Measurements from ENCODE around the gene ADAMTS13.

ADAMTS13 gene

DNA sequence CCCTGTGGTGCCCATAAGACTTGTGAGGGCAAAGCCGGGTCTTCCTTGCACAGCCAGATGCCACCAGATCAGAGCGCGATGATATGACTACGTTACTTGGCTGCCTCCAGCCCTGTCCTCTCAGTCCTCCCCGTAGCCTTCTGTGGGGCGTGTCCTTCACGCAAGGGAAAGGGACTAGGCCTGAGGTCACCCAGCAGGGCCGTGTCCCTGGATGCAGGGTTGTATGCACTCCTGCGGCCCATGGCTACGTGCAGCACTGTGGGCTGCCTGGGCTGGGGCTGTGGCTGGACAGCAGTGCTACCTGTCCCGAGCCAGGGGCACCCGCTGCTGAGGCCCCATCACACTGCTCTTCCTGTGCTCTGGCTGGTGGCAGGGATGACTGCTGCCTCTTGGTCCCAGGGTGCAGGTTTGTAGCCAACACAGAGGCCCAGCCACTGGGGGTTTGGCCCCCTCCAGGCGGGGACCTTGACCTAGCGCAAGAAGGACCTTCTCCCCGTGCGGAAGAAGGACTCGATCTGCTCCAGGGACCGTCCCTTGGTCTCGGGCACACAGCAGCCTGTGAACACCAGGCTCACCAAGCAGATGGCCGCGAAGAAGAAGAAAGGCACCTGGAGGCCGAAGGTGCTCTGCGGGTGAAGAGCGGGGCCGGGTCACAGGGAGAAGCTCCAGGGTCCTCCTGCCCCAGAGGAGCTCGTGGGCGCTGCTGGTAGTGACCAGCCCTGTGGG lies 49.5 kb downstream of the ADAMTS13 start:
- DNase-seq (ENCODE audit: low spot score), result no peak

DNA sequence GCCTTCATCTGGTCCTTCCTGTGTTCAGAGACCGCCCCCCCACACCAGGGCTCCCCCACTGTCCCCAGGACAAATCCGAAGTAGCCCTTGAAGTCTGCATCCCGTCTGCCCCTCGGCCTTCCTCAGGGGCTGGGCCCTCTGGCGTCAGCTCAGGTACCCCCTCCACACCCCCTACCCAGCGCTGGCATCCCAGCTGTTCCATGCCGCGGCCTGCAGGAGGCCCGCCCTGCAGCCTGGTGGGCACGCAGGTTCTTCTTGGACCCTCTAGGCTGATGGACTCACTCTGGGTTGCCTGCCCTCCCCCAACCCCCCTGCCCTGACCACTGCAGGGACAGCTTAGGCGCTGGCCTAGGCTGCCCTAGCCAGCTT lies 50.1 kb downstream of the ADAMTS13 start:
- DNase-seq (ENCODE audit: low spot score), result no peak

DNA sequence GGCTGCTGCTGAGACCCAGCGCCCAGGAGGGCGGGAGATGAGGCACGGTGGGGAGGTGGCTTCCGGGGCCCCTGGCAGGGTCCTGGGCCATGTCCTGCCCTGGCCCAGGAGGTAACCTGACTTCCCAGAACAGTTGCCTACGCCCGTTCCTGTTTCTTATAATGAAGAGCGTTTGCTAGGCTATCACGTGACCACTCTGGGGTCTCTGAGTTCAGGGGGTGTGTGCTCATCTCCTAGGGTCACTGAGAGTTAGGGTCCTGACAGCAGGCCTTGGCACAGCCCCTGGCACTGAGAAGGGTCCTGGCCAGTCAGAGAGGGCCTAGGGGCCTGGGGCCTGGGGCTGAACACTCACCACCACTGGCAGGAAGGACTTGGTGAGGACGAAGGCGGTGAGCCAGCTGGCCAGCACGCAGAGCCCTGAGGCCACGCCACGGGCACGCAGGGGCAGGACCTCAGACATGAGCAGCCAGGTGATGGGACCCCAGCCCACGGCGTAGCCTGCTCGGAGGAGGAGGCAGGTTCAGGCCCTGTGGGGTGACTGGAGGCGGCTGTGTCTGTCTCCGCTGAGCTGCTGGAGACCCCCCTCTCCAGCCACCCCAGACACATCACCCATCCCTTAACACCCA lies 50.7 kb downstream of the ADAMTS13 start:
- no peak for DNase-seq (ENCODE audit: low spot score)

DNA sequence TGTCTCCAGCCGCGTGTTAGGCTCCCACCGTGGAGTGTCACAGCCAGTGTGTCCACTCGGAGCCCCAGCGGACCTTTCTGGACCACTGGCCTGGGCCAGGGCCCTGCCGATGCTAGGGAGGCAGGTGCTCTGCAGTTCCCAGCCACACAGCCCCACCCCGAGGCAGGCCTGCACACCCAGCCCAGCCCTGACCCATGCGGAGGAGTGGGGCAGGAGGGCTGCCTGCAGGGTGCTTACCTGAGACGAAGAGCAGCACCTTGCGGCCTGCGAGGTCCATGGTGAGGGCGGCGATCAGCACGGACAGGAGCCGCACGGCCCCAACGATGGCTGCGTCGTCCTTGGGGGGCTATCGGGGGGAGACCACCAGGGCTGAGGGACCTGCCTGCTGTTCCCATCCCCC lies 51.6 kb downstream of the ADAMTS13 start:
- no peak for DNase-seq (ENCODE audit: low spot score)

DNA sequence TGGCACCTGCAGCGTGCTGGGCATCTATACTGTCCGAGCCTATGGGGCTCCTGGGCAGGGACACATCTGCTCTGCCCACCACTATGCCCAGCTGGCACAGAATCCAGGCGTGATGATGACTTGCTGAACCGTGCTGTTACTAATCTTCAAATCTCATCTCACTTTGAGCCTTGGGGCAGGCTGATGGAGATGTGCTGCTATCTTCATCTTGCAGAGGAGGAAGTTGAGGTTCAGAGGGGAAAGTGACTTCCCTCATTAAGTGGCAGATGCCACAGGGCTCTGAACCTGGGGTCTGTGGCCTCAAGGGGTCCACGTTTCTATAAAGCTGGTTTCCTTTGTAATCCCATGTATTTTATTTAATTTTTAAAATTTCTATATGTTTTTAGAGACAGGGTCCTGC lies 52.0 kb downstream of the ADAMTS13 start:
- DNase-seq (ENCODE audit: low spot score), result no peak

DNA sequence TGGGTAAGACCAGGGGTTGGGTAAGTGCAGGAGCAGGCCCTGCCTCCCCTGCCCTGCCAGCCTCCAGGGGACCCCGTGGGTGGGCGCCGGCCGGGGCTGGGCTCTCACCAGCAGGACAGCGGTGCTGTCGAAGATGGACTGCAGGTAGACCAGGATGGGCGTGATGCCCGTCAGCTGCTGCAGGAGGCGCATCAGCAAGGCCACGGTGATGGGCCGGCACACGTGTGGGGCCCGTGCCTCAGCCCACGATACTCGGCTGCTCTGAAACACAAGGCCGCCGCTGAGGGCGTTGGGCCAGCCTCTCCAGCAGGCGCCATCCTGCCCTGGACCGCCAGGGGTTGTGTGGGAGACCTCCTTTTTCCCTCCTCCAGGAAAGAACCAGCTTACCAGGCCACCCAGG lies 52.7 kb downstream of the ADAMTS13 start:
- no peak for DNase-seq (ENCODE audit: low spot score)

DNA sequence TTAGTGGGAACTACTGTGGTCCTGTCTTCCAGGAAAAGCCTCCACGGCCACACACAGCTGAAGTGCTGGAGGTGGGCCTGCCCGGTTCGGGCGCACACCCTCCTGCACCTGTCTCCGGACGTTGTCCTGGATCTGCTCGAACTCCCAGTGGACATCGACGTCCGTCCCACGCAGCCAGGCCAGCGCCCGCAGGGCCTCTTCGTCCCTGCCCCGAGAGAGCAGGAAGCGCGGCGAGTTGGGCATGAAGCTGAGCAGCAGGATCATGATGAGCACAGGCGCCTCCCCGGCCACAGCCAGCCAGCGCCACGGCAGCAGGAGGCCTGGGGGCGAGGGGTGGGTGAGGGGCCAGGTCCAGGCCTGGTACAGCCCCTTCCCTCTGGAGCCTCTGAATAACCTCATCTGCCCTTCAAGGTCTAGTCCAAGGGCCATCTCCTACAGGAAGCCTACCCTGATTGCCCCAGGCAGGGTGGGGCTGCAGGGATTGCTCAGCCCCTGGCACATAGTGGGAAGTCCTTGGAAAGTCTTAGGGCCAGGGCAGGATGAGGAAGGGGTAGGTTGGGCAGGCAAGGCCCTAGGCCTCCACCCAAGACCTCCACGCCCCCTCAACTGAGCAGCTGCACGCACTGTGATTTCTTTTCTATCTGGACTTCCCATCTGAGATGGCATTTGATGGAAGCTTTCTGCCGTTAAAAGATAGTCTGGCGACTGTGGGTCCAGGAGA lies 53.3 kb downstream of the ADAMTS13 start:
- DNase-seq (ENCODE audit: low spot score), result no peak

DNA sequence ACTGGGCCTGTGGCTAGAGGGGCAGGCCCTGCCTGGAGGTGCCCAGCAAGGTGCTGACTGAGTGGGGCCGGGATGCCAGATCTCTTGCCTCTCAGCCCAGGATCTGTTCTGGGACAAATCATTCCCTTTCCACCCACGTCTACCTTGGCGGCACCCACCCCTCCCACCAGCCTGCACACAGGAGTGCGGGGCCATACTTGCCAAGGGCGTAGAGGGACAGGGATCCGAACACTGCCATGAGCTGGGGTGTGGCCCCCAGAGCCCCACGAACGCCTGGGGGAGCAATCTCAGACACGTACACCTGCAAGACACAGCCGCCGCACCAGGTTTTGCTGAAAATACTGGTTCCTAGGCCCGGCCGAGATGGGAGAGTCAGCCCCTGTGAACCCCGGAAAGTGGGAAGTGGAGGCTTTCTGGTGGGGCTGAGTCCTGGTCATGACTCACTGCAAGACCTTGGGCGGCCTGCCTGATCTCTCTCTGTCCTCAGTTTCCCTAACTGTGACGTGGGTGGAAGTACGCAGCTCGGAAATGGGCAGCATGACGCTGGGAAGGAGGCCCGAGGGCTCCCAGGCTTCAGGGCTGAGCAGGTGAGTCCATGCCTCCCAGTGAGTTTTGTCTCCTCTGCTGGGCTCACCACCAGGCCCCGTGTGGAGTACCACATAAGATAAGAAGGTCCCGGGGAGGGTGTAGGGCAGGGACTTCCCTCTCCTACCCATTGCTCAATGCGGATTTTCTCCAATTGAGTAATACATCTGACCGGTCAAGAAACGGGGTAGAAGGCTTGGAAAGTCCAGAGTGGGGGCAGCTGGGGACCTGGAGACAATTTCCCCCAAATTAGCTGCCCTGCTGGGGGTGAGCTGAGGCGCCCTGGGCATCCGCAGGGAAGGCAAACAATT lies 54.1 kb downstream of the ADAMTS13 start:
- DNase-seq (ENCODE audit: low spot score), result no peak

DNA sequence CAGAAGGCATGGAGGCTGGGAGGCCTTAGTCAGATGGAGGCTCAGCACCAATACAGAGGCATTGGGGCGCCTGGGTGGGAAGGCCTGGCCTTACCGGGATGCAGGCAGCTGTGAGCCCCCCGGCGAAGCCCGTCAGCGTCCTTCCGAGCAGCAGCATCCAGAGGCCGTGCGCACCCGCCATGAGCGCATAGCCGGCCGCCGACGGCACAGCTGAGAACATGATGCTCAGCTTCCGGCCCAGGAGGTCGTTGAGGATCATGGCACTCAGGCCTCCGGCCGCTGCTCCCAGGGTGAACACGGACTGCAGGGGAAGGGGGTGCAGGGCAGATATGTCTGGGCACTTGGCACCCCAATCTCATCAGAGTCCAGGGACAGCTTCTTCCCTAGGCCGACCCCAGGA lies 54.8 kb downstream of the ADAMTS13 start:
- no peak for DNase-seq (ENCODE audit: low spot score)

DNA sequence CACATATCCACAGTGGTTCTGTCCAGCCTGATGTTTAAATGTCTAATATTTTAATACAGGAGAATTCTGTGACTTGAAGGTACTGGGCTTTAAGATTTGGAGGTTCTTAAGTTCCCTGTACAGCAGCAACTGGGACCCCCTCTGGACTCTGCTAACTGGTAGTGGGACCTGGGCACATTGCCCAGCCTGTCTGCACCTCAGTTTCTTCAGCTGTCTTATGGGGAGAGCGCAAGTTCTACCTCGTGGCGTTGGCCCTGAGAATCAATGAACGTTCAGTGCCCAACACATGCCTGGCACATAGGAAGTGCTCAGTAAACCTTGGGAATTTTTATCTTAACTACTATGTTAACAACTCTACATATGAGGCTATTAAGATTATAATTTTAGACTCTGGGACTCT lies 55.3 kb downstream of the ADAMTS13 start:
- DNase-seq (ENCODE audit: low spot score), result no peak

DNA sequence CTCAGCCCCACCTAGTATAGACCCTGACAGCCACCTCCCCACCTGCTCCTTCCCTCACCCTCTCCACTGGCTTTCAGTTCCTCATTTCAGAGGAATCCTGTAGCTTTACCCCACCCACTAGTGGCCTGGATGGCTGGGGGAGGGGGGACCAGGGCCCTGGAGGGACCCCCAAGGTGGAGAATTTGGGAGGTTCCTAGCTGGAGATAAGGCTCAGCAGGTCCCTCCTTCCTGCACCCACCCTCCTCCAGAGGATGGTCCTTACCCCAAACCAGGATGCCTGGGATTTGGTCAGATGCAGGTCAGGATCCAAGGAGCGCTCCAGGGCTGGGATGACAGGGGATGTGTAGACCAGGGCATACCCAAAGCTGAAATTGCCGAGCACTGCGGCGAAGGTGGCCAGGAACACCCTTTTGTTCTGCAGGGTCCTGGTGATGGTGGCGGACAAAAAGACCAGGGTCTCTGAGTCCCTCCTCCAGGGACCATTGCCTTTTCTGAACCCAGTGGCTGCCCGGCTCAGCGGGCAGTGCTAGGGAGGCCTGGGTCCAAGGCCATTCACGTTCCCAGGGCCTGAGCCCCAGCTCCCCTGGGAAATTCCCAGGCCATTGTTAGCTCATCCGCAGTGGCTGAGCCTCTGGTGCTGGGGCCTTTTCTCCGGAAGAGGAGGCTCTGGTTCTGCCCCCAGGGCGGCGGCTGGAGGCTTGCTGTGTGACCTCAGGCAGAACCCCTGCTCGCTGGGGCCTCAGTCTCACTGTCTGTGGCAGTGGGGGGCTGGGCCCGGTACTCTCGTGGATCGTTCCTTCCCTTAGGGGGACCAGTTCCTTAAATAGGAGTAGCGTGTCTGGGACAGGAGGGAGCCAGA lies 56.1 kb downstream of the ADAMTS13 start:
- DNase-seq (ENCODE audit: low spot score), result peak; percentile 47

DNA sequence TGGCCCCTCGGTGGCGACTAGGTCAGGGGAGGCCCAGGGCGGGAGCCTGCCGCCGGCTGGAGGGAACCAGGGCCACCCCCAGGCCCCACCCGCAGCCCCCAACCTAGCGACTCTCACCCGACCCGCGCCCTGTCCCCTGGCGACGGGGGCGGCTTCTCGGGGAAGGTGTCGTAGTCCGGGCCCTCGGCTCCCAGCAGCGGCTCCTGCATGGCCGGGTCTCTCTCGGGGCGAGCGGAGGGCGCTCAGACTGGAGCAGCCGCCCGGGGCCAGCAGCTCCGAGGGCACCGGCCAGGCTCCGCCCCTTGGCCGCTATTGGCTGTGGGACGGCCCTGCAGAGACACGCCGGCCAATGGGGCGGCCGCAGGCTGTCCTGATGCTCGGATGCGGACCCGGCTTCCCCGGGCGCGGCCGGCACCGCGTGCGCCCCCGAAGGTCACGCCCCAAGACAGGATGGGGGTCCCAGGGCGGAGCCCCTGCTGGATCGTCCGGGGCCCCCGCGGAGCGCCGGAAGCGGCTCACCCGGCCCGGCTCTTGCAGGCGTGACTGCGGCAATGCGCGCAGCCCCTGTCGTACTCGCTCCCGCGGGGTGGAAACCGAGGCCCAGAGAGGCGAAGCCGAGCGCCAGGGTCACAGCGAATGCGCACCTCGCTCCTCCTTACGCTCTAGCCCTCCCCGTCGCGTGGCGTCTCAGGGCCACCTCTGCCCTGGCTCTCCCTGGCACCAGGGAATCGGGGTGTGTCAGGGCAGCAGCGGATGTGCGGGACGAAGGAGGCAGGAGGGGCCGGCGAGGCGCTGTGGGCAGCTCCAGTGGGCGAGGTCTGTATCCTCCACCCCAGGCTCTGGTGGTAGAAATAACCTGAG lies 56.9 kb downstream of the ADAMTS13 start, which contains the start of gene SLC2A6:
SLC2A6 (minus strand) TSS at position 249 of the 861 bp plus-strand sequence; CDS start at position 209, 40 bp downstream.
- peak; percentile 87 for DNase-seq (ENCODE audit: low spot score)

DNA sequence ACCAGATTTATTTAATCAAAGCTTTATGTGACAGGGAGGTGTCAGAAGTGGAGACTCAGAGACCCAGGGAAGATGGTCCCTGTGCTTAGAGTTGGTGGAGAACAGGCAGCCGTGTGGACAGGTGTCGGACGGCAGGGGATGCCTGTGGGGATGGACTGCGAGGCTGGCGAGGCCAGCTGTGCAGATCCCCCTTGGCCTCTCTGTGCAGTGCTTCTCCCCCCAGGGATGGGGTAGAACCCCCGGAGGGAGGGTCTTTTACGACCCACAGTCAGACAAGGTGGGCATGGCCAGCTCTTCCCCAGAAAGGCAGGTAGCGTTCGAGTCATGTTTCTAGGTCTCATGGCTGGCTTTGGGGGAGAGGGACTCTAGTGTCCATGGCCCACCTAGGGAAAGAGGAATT lies 61.4 kb downstream of the ADAMTS13 start:
- DNase-seq (ENCODE audit: low spot score), result no peak

DNA sequence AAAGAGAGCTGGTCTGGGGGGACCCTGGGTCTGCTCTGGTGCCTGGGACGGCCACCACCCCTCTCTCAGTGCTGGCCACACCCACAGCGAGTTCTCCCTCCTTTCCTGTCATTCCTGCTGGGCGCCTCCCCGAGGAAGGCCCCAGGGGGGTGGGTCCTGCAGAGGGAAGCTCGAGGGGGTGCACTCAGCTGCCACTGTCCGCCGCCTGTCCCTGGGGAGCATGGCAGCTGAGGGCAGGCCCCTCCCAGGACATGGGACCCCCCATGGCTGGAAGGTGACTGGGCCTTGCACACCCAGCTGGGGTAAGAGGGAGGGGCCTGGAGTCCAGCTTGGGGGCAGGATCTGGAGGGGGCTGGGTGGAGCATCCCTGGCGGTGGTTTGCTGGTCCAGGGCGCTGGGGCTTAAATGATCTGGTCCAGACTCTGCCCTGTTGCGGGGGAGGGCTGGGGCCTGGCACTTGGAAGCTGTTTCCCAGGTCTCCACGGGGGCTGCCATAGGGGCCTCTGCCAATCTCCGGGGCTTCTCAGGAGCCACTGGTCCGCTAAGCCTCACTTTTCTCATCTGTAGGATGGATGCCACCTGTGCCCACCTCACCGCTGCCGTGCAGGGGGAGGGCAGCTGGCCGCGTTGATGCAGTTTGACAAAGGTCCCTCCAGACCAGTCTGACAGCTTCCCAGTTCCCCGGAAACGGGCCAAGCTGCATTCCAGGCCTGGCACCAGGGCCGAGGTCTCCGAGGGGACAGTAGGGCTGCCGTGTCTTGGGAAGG lies 62.7 kb downstream of the ADAMTS13 start:
- peak; percentile 51 for DNase-seq (ENCODE audit: low spot score)

DNA sequence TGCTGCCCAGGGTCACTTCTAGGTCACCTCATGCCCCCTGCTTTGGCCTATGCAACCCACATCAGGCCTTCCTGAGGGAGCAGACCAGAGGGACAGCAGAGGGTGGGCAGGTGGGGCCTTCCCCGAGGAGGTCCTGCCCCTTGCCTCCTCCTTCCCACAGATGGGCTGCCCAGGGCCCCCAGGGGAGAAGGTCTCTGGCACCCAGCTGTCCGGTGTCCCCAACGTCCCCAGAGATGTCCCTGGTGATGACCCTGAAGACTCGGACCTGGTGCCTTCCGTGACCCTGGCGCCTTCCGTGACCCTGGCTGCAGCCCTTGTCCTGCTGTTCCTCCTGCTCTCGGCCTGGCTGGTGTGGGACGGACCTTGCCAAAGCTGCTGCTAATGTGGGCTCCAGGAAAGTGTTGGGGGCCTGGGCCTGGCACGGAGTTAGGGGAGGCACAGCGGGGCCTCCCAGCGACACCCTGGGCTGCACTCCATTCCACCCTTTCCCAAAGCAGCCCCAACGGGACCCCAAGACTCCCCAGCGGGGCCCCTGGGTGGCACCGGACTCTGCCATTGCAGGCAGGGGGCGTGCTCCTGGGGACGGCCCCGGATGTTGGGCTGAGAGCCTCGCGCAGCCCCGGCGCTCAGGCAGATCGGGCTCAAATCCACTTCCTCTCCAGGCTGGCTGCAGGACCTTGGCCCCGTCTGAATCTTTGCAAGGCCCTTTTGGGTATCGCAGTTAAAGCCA lies 63.5 kb downstream of the ADAMTS13 start:
- DNase-seq (ENCODE audit: low spot score), result peak; percentile 45

DNA sequence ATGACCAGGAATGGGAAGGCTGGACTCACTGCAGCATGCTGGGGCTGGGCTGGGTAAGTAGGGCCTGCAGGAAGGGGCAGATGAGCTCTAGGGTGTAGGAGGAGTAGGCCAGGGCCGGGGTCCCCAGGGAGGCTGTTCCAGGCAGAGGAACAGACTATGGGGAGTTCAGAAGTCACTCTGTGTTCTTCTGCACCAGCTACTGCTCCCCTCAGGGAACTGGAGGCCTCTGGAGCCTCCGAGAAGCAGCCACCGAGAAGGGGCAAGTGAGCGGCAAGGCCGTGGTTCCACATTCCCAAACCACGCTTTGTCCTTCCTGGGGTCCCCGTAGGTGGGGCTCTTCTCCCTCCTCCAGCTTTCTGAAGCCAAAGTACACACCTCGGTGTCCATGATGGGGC lies 65.2 kb downstream of the ADAMTS13 start:
- no peak for DNase-seq (ENCODE audit: low spot score)

DNA sequence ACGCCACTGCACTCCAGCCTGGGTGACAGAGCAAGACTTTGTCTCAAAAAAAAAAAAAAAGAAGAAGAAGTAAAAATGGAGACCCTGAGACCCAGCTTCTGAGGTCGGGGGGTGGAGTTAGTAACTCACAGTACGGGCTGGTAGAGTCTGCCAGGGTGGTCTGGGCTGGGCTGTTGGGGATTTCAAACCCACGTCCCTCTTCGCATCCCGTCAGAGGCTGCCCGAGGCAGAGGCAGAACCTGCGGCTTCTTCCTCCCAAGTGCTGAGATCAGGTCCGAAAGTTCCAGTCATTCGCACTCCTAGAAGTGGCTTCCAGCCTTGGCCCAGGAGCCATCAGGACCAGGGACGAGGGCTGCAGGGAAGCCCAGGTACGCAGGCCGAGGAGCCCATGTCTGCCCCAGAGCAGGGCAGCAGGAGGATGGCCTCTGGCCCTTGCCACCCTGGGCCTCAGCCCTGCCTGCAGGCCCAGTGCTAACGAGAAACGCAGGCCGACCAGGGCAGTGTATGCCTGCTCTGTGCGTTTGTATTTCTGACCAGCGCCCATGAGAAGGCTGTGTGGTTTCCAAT lies 66.6 kb downstream of the ADAMTS13 start:
- no peak for DNase-seq (ENCODE audit: low spot score)
